Trophoblast cell (in vitro differentiated cells and primary cell): ENCODE measurements around the gene ZNF598.
"Not testable (repeated sequence)": the region's sequence is repeated elsewhere in the genome, so short reads cannot be mapped to it uniquely, and the experiment has no call there.

ENCODE experiments used
- DNase-seq, 2 donors: peaks; one replicate each; pipeline ENCODE4 v3.0.0-alpha.2; 2016
- H2AFZ ChIP-seq: 2 replicates; pipeline ENCODE4 v1.6.1; 2013; ENCODE audit warnings: low read length, moderate library complexity, mild to moderate bottlenecking; ENCODE audit not compliant: insufficient read depth, poor library complexity
- H2AK5ac ChIP-seq: 2 replicates; pipeline ENCODE4 v1.6.1; 2013; ENCODE audit warnings: mild to moderate bottlenecking, low read length
- H2BK120ac ChIP-seq: 2 replicates; pipeline ENCODE4 v1.6.1; 2013; ENCODE audit warnings: low read length, mild to moderate bottlenecking, moderate library complexity; ENCODE audit not compliant: insufficient read depth, poor library complexity
- H2BK12ac ChIP-seq: 2 replicates; pipeline ENCODE4 v1.6.1; 2013; ENCODE audit warnings: mild to moderate bottlenecking, low read length, moderate library complexity
- H2BK5ac ChIP-seq: 2 replicates; pipeline ENCODE4 v1.6.1; 2013; ENCODE audit warnings: low read length, low read depth, moderate library complexity, mild to moderate bottlenecking; ENCODE audit not compliant: poor library complexity
- H3K14ac ChIP-seq: 2 replicates; pipeline ENCODE4 v1.6.1; 2013; ENCODE audit warnings: mild to moderate bottlenecking, low read length
- H3K18ac ChIP-seq: 2 replicates; pipeline ENCODE4 v1.6.1; 2013; ENCODE audit warnings: mild to moderate bottlenecking, low read length
- H3K23ac ChIP-seq: 2 replicates; pipeline ENCODE4 v1.6.1; 2013; ENCODE audit warnings: low read length
- H3K27ac ChIP-seq: 2 replicates; pipeline ENCODE4 v1.5.1; 2013; ENCODE audit warnings: low read depth, mild to moderate bottlenecking, inconsistent platforms, low read length, moderate library complexity
- H3K27me3 ChIP-seq: 2 replicates; pipeline ENCODE4 v1.6.1; 2013; ENCODE audit warnings: inconsistent platforms, mild to moderate bottlenecking, low read length, moderate library complexity; ENCODE audit not compliant: insufficient read depth
- H3K36me3 ChIP-seq, 2 experiments: 1 replicate in 1 of 2; 2 replicates in 1 of 2; pipeline ENCODE4 v1.6.1; 2013; ENCODE audit warnings: low read length in 2 of 2, mild to moderate bottlenecking in 2 of 2, moderate library complexity in 1 of 2; ENCODE audit not compliant: insufficient read depth in 2 of 2, control insufficient read depth in 1 of 2
- H3K4ac ChIP-seq: 2 replicates; pipeline ENCODE4 v1.6.1; 2013; ENCODE audit warnings: low read depth, mild to moderate bottlenecking, low read length, moderate library complexity
- H3K4me1 ChIP-seq, 2 experiments: 1 replicate in 1 of 2; 2 replicates in 1 of 2; pipeline ENCODE4 v1.6.1; 2013; ENCODE audit warnings: low read length in 2 of 2, mild to moderate bottlenecking in 2 of 2, moderate library complexity in 1 of 2; ENCODE audit not compliant: insufficient read depth in 2 of 2, control insufficient read depth in 1 of 2
- H3K4me2 ChIP-seq: 2 replicates; pipeline ENCODE4 v1.6.1; 2013; ENCODE audit warnings: inconsistent platforms, mild to moderate bottlenecking, low read length, moderate library complexity
- H3K4me3 ChIP-seq: 2 replicates; pipeline ENCODE4 v1.5.1; 2013; ENCODE audit warnings: mild to moderate bottlenecking, low read depth, low read length, inconsistent platforms
- H3K79me1 ChIP-seq: one replicate; pipeline ENCODE4 v1.6.1; 2013; ENCODE audit warnings: low read length
- H3K79me2 ChIP-seq: 2 replicates; pipeline ENCODE4 v1.6.1; 2013; ENCODE audit warnings: low read length, mild to moderate bottlenecking; ENCODE audit not compliant: control insufficient read depth, insufficient read depth, poor library complexity
- H3K9ac ChIP-seq: 2 replicates; pipeline ENCODE4 v1.6.1; 2013; ENCODE audit warnings: mild to moderate bottlenecking, low read length
- H3K9me3 ChIP-seq: 2 replicates; pipeline ENCODE4 v1.6.1; 2013; ENCODE audit warnings: low read depth, mild to moderate bottlenecking, control low read depth, inconsistent platforms, low read length; ENCODE audit not compliant: insufficient read depth
- H4K12ac ChIP-seq: 2 replicates; pipeline ENCODE4 v1.6.1; 2013; ENCODE audit warnings: low read depth, mild to moderate bottlenecking, low read length, moderate library complexity
- H4K8ac ChIP-seq: 2 replicates; pipeline ENCODE4 v1.6.1; 2013; ENCODE audit warnings: low read depth, mild to moderate bottlenecking, low read length, moderate library complexity
- H4K91ac ChIP-seq: one replicate; pipeline ENCODE4 v1.6.1; 2013; ENCODE audit warnings: low read depth, mild to moderate bottlenecking, low read length, moderate library complexity
- WGBS: extraction: QIAGEN DNeasy Blood & Tissue Kit; methylation state at CpG from one replicate; pipeline ENCODE4 v1.1.7; 2013; ENCODE audit warnings: missing lambda C conversion rate; ENCODE audit not compliant: insufficient read length, insufficient coverage; ENCODE audit errors: extremely low coverage; 5-methylcytosine and 5-hydroxymethylcytosine counted together

Gene ZNF598

GRCh38 chr16:2035431-2036199 lies 26.0 kb upstream of the ZNF598 start:
- no peaks in the 10 kb centered on the region for H3K79me2 ChIP-seq
- H3K14ac ChIP-seq = peak overlapping the region; percentile 61
- peak overlapping the region; percentile 52 for H2AK5ac ChIP-seq
- H3K4ac ChIP-seq = no peak overlapping the region
- no peaks in the 10 kb centered on the region for H3K27me3 ChIP-seq
- H3K4me1 ChIP-seq = peaks cover 28 to 31% of the 10 kb centered on the region in 2 experiments
- peak overlapping the region; percentile 74 for H4K91ac ChIP-seq
- H2BK12ac ChIP-seq = peak overlapping the region; percentile 58
- no peak overlapping the region for H3K23ac ChIP-seq
- no peak overlapping the region for H3K4me3 ChIP-seq
- H3K9ac ChIP-seq = no peak overlapping the region
- H2BK120ac ChIP-seq = peak overlapping the region; percentile 36
- no peaks in the 10 kb centered on the region for H3K9me3 ChIP-seq
- peak overlapping the region; percentile 19 for H2AFZ ChIP-seq
- peak overlapping the region; percentile 56 for H4K12ac ChIP-seq
- H2BK5ac ChIP-seq = peak overlapping the region; percentile 31
- H3K36me3 ChIP-seq = peaks cover 17 to 20% of the 10 kb centered on the region in 2 experiments
- no CpG with 5 or more reads among the region's 34 CpGs for WGBS
- H3K18ac ChIP-seq = peak overlapping the region; percentile 26
- DNase-seq = no peak
- peaks cover 13% of the 10 kb centered on the region for H3K79me1 ChIP-seq
- H3K4me2 ChIP-seq = no peak overlapping the region
- peak overlapping the region; percentile 36 for H3K27ac ChIP-seq
- peak overlapping the region; percentile 42 for H4K8ac ChIP-seq

GRCh38 chr16:2034696-2035430 lies 25.2 kb upstream of the ZNF598 start:
- Histone ChIP-seq H4K91ac (peak overlapping the region; percentile 74), H2AK5ac (peak overlapping the region; percentile 89), H3K9ac (no peak overlapping the region), H2BK5ac (no peak overlapping the region), H3K36me3 (peaks cover 20 to 23% of the 10 kb centered on the region in 2 experiments), H3K18ac (no peak overlapping the region), H3K27ac (no peak overlapping the region), H4K8ac (no peak overlapping the region), H3K27me3 (no peaks in the 10 kb centered on the region), H2BK12ac (peak overlapping the region; percentile 56), H3K9me3 (no peaks in the 10 kb centered on the region), H3K79me1 (peaks cover 13% of the 10 kb centered on the region), H3K4me2 (no peak overlapping the region), H3K23ac (no peak overlapping the region), H2BK120ac (peak overlapping the region; percentile 36), H3K79me2 (no peaks in the 10 kb centered on the region), H3K4ac (no peak overlapping the region), H2AFZ (no peak overlapping the region), H3K14ac (peak overlapping the region; percentile 61), H3K4me3 (no peak overlapping the region), H4K12ac (no peak overlapping the region), H3K4me1 (peaks cover 28 to 31% of the 10 kb centered on the region in 2 experiments)
- DNase-seq = no peak
- no CpG with 5 or more reads among the region's 17 CpGs for WGBS

GRCh38 chr16:2033909-2034695 lies 24.5 kb upstream of the ZNF598 start:
- Histone ChIP-seq H2BK5ac (peak overlapping the region; percentile 7), H2BK12ac (peak overlapping the region; percentile 51), H3K4me2 (peak overlapping the region; percentile 42), H3K36me3 (peaks cover 22 to 28% of the 10 kb centered on the region in 2 experiments), H3K18ac (peak overlapping the region; percentile 5), H3K79me1 (peaks cover 13% of the 10 kb centered on the region), H2AK5ac (peak overlapping the region; percentile 17), H4K91ac (peak overlapping the region; percentile 56), H3K14ac (peak overlapping the region; percentile 38), H3K9ac (peak overlapping the region; percentile 18), H3K4me1 (peaks cover 28 to 31% of the 10 kb centered on the region in 2 experiments), H2BK120ac (peak overlapping the region; percentile 53), H4K8ac (peak overlapping the region; percentile 15), H3K27ac (peak overlapping the region; percentile 52)
- H3K23ac ChIP-seq, DNase-seq, H4K12ac ChIP-seq, H3K79me2 ChIP-seq, H3K27me3 ChIP-seq, H2AFZ ChIP-seq, H3K4ac ChIP-seq, H3K4me3 ChIP-seq, H3K9me3 ChIP-seq: not testable (repeated sequence)
- WGBS = no CpG with 5 or more reads among the region's 32 CpGs
